GM12891 (cell line): Measurements from ENCODE around the gene STK39.
A peak's percentile ranks its signal among the peaks of the same experiment; 100 is the strongest.

Experiments
- DNase-seq: peaks from one replicate; pipeline ENCODE4 v3.0.0; 2011; ENCODE audit warnings: low spot score; ENCODE audit not compliant: insufficient read length
- FAIRE-seq: peaks from 2 replicates; lab custom pipeline; 2011; peaks lifted over from hg19 to GRCh38; lab: Jason Lieb, UNC
- PAX5 ChIP-seq: IDR thresholded peaks from 2 replicates; pipeline ENCODE4 v1.6.1; 2011; ENCODE audit warnings: low read length, moderate library complexity, mild to moderate bottlenecking; ENCODE audit not compliant: insufficient read depth, severe bottlenecking
- POLR2A ChIP-seq: IDR thresholded peaks from 2 replicates; pipeline ENCODE4 v1.6.1; 2011; ENCODE audit warnings: low read depth, low read length, control low read depth
- POLR2AphosphoS5 ChIP-seq: IDR thresholded peaks from 2 replicates; pipeline ENCODE4 v1.6.1; 2011; ENCODE audit warnings: low read depth, low read length, control low read depth
- POU2F2 ChIP-seq: IDR thresholded peaks from 2 replicates; pipeline ENCODE4 v1.6.1; 2011; ENCODE audit warnings: low read depth, mild to moderate bottlenecking, control low read depth, low read length, moderate library complexity
- SPI1 ChIP-seq: IDR thresholded peaks from 2 replicates; pipeline ENCODE4 v1.6.1; 2011; ENCODE audit warnings: low read depth, low read length, control low read depth
- TAF1 ChIP-seq: IDR thresholded peaks from 2 replicates; pipeline ENCODE4 v1.6.1; 2011; ENCODE audit warnings: low read depth, low read length, control low read depth

The STK39 gene

DNA sequence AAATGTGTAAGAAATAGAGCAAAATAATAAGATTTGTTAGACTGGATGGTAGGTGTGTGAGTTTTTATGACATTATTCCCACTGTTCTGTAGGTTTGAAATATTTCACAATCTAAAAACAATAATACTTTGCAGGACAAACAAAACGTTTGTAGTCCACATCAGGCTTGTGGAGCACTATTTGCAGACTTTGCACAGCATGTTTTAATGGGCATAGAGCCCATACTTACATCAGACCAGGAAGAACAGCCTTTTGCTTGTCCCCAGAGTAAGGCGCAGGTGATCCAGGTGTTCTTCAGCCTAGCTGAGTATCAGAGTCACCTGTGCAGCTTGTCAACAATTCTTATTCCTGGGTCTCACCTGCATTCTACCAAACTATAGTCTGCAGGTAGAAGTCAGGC lies 9.1 kb upstream of the STK39 start:
- FAIRE-seq = no peak
- no peak for DNase-seq
- TF ChIP-seq POLR2A (no peak), PAX5 (no peak), POLR2AphosphoS5 (no peak)

DNA sequence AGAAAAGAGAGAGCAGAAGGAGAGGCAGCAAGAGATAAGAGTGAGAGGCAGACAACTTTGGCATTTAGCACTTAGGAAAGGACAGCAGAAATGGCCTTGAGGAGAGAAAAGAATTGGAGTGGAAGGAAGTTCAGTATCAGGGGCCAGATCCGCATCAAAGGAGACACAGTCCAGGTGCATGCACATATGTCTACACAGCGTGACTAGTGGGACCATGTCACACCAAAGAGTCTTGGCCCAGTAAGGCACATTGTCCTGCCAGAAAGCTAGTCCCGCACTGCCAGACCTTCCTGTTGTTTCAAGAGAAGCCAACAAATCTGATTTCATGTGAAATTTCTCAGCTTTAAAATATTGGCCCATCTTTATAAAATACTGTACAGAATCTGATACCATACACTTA lies 8.5 kb upstream of the STK39 start:
- FAIRE-seq (no peak), DNase-seq (no peak)
- no peak for TF ChIP-seq TAF1
- no peak for TF ChIP-seq POLR2A
- no peak for TF ChIP-seq POLR2AphosphoS5
- no peak for TF ChIP-seq SPI1
- TF ChIP-seq PAX5 = no peak
- TF ChIP-seq POU2F2 = no peak

GRCh38 chr2:168255103-168255502 lies 7.7 kb upstream of the STK39 start:
- TF ChIP-seq PAX5 = no peak
- TF ChIP-seq POLR2AphosphoS5 = no peak
- DNase-seq = no peak
- no peak for FAIRE-seq

- TF ChIP-seq SPI1 = no peak
- no peak for TF ChIP-seq POLR2AphosphoS5
- no peak for TF ChIP-seq TAF1
- no peak for TF ChIP-seq POLR2A
- no peak for TF ChIP-seq PAX5
- TF ChIP-seq POU2F2 = no peak
- DNase-seq = no peak
- no peak for FAIRE-seq
Measured at GRCh38 chr2:168254158-168254935, 7.0 kb upstream of the STK39 start.

DNA sequence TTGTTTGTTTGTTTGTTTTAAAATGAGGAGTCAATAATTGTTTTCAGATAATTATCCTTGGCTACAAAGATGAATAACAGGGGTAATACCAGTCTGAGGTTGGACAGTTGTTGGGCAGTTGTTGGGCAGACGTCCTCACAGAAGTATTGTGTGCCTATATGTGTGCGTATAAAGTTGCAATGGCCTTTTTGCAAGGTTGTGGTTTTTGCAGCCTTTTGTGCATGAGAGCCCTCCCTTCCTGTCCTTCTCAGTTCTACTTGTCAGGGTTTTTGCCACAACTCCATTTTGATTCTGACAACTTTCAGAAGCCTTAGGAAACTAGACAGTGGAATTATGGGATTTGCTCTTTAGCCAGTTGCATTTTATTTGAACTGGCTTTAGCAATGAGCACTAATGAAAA lies 6.0 kb upstream of the STK39 start:
- FAIRE-seq (no peak), DNase-seq (no peak)
- TF ChIP-seq POLR2A = no peak
- TF ChIP-seq POLR2AphosphoS5 = no peak
- TF ChIP-seq SPI1 = no peak
- TF ChIP-seq TAF1 = no peak
- no peak for TF ChIP-seq PAX5
- no peak for TF ChIP-seq POU2F2

GRCh38 chr2:168252976-168253375 lies 5.6 kb upstream of the STK39 start:
- TF ChIP-seq POLR2A (no peak), PAX5 (no peak)
- FAIRE-seq (no peak), DNase-seq (no peak)

GRCh38 chr2:168246483-168247340 lies 683 bp downstream of the STK39 start:
- DNase-seq = peak; percentile 43
- TF ChIP-seq POU2F2 = no peak
- TF ChIP-seq PAX5 = no peak
- TF ChIP-seq POLR2AphosphoS5 = no peak
- TF ChIP-seq SPI1 = no peak
- no peak for TF ChIP-seq POLR2A
- no peak for TF ChIP-seq TAF1
- FAIRE-seq = no peak

- FAIRE-seq (no peak), DNase-seq (no peak)
- TF ChIP-seq PAX5 (no peak), POLR2A (no peak), POU2F2 (no peak), TAF1 (no peak), SPI1 (no peak), POLR2AphosphoS5 (no peak)
Measured at GRCh38 chr2:168246072-168246482, 1.3 kb downstream of the STK39 start.

DNA sequence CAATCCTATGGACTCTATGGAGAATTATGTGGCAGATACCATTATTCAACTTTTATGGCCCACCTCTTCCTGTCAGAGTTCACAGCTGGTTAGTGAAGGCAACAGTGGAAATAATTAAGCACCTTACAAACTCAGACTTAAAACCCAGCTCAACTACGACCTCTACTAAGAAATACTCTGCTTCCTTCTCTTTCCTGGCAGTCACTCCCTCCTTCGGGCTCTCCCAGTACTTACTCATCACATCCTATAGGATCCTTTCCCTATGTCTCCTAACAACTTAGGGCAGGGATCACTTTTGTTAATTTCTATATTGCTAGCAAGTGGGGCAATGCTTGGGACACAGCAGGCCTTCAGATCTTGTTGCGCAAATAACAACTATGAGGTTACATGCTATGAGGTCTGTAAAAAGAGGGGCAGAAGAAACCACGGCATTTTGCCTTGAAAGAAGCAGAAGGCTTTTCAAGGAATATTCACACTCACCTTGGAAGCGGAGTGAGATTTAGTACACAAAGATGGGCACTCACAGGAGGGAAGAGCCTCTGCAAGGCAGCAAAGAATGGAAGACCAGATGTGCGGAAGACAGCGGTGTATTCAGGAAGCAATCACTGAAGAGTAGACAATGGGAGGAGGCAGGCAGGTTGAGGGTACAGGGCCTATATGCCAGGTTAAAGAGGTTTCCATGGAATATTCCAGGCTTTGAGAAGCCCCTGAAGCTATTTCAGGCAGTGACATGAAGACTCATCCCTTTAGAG lies 2.1 kb downstream of the STK39 start:
- no peak for TF ChIP-seq PAX5
- FAIRE-seq (no peak), DNase-seq (no peak)

DNA sequence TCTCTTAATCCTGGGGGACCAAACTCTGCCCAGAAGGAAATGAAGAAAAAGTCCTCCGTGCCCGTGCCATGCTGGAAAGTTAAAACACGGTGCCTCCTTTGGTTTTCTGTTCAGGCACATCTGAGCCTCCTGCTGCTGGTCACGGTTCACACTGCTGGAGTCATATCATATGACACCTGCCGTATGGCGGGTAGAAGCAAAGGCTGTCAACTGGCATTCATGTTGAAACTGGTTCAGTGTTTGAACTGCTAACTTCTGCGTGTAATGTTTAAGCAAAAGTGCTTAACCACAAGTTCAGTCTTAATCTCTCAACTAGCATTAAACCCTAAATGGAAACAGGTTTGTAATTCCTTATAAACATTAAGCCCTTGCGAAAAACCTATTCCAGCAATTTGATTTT lies 3.1 kb downstream of the STK39 start:
- FAIRE-seq (no peak), DNase-seq (no peak)
- TF ChIP-seq TAF1 (no peak), POU2F2 (no peak), PAX5 (no peak), POLR2A (no peak), SPI1 (no peak), POLR2AphosphoS5 (no peak)
